NCI-H524 treated with DMSO at 0.1 percent for 48 hours (cell line): ENCODE measurements around the gene VAC14.
A peak's percentile ranks its signal among the peaks of the same experiment; 100 is the strongest.

Source experiments
- DNase-seq: peaks from one replicate; lab custom pipeline; 2025; lab: John Stamatoyannopoulos, UW

Gene VAC14

DNA sequence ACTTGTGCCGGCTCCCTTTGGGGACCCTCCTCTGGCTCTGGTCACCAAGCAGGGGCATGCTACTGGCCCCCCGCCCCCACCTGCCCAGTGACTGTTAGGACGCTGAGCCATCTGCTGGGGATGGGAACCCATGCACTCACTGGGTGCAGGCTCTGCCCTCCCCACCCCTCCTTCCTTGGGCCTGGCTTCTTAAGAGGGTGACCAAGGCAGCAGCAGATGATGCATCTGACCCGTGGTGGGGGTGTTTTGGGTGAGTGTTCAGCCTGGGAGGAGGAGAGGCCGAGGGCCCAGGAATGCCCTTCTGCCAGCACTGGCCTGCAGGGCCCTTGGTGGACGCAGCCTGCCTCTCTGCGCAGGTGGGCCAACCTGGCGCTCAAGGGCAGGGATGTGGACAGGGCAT, 95.9 kb downstream of the VAC14 start:
- no peak for DNase-seq

DNA sequence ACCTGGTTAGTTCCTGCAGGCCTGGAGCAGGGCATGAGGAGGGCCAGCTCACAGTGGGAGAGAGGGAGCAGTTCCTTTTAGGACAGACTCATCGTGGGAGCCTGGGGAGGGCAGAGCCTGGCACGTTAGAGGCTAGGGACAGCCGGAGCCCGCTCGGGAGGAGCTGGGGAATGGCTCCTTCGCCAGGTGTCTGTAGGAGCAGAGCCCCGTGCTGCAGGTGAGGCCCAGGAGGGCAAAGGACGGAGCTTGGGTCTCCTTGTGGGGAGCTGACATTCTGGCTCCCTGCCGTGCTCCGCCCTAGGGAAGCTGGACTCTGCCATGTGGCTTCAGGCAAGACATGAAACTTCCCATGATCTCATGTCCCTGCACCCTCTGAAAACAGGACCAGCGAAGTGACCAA, 96.4 kb downstream of the VAC14 start:
- no peak for DNase-seq

- DNase-seq = no peak
Measured at GRCh38 chr16:70703835-70704381, 97.0 kb downstream of the VAC14 start.

- DNase-seq = no peak
Measured at GRCh38 chr16:70703041-70703834, 97.7 kb downstream of the VAC14 start.

GRCh38 chr16:70702624-70703023, 98.3 kb downstream of the VAC14 start:
- DNase-seq = no peak

GRCh38 chr16:70701998-70702397, 99.0 kb downstream of the VAC14 start:
- DNase-seq = no peak

GRCh38 chr16:70701596-70701995, 99.4 kb downstream of the VAC14 start:
- DNase-seq = no peak

DNA sequence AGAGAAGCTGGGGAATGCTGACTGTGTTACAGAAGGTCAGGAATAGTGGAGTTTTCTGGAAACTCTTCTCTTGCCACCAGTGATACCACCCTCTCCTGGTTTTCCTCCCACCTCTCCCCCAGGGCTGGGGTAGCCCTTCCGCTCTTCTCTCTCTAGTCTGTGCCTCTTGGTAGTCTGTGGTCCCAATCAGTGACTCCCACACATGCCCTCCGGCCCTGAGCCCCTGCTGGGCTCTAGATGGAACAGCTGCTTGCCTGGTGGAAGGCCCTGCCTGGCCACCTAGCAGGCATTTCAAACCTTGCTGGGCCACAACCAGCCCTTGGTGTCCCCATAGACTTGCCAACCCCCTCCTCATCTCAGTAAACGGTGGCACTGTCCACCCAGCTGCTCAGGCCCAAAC, 99.9 kb downstream of the VAC14 start:
- DNase-seq = no peak

GRCh38 chr16:70700101-70701020, 100.6 kb downstream of the VAC14 start:
- peak; percentile 54 for DNase-seq

GRCh38 chr16:70699696-70700095, 101.3 kb downstream of the VAC14 start:
- DNase-seq = no peak

DNA sequence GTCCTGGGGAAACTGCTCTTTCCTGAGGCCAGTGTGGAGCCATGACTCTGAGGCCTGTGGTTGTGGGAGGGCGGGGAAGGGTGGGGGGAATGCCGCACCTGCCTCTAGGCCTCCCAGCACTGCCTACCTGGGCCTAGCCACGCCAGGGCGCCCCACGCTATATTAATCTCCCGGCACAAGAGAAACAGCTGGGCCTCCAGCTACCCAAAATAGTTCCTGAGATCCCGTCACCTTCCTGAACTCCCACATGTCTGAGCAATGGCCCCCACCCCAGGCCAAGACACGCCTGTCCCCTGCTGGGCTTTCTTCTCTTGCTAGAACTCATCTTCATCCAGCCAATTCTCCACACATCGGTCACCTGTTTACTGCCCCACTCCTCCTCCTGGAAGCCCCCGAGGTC, 102.1 kb downstream of the VAC14 start:
- DNase-seq = no peak

DNA sequence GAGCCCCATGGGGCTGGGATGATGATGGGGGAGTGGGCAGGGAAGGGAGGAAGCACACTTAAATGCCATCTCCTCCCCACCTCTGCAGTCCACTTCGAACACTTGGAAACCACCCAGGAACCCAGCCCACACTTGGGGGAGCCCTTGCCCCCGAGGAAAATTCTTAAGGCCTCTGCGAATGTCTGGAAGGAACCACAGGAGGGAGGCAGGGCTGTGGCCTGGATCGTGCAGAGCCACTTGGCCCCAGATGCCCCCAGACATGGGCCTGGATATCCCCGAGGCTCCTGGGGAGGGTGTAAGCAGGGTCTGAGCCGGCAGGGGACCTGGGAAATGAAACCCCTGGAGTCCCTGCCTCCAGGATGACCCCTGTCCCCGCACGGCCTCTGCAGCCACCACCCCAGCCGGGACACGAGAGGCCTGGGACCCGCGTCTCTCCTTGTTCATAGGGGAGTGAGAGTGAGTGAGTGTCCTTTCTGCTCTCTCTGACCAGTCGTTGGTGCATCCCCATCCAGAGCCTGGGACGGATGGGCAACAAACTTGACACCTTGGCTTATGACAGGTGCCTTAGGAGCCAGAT, 103.3 kb downstream of the VAC14 start:
- no peak for DNase-seq

GRCh38 chr16:70696952-70697593, 103.9 kb downstream of the VAC14 start:
- no peak for DNase-seq

- DNase-seq = no peak
Measured at GRCh38 chr16:70696355-70696754, 104.6 kb downstream of the VAC14 start.

DNA sequence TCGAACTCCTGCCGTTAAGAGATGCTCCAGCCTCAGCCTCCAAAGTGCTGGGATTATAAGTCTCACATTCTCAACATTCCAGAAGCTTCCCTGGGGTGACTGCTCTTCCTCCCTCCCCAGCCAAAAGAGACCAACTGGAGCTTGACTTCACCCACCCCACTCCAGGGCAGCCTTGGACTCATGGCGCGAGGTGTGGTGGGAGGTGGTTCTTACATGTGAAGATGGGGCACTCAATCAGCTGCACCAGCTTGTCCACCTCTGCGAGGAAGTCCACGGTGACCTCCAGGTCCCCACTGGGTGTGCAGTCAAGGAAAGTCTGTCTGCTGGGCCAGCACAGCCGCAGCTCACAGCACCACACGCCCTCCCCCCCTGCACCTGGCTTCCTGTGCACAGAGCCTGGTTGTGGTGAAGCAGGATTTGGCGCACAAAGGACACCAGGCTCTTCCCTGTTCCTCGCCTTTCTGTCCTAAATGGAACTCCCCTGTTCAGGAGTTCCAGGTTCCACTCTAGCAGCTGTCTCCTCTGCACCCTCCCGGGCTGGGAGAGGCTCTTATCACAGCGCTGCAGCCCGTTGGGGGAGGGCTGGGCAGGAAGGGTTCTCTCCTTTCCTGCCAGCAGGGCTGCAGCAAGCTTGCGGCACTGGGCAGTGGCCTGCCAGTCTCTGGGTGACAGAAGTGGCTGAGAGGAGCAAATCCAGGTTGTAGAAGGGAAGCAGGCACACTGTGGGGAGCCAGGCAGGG, 105.5 kb downstream of the VAC14 start:
- DNase-seq = no peak

GRCh38 chr16:70694868-70695218, 106.1 kb downstream of the VAC14 start:
- DNase-seq = no peak

DNA sequence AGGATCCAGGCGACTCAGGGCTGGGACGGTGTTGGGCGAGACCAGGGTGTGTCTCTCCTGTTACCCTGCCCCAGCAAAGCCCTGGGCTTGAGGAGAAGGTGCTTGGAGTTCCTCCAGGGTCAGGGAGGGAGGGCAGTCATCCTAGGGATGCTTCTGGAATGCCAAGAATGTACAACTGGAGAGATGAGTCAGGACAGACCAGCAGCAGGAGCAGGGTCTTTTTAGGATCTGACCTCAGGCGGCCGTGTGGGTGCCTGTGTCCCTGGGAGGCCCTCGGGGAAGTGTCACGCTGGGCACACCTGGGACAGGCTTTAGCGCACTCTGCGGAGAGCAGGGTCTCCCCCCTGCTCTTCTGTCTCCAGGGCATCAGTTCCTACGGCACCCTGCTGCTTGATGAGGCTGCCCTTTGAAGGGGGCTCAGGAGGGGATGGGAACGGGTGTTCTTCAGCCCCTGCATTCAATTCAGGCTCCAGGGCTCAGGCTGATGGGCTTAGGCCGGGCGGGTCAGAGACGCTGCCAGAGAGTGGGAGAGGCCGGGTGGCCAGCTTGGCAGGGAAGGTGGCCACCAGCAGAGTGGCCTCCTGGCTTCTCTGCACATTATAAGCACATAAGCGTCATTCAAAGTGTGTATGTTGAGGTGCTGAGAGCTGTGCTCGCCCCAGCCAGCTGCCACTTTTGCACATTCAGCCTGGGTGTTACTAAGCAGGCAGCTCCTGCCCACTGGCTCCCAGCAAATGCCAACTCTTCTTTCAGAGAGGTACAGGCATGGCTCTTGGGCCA, 106.7 kb downstream of the VAC14 start:
- no peak for DNase-seq

DNA sequence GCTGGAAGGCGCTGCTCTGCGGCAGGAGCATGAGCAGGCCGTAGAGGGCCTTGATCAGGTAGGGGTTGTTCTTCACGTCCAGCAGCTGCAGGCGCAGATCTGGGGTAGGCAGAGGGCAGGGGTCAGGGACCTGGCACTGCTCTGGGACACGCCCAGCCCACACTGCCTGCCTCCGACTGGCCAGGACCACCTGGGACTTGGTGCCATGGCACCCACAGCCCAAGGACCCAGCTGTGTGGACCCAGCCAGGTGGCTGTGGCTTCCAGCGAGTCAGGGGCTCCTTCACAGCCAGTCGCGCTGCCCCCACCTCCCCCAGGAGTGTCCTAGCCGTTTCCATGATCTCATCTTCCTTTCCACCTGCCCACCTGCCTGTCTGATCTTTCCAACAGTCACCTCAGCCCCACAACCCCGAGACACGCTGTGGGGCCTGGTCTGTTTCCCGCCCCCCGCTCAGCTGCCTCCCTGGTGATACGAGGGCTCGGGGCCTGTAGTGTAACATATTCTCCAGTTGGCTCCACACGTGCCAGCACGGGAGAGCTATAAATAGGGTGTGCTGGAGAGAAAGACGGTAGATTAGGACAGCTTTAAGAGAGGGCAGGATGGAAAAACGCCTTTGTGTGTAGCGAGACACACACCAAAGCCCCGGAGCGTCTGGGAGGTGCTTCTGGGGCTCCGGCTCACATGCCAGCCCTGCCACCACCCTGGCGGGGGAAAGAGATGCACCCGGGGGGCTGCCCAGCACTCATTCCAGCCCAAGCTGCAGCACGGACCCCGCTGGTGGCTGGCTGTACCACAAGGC, 107.9 kb downstream of the VAC14 start:
- no peak for DNase-seq

GRCh38 chr16:70692130-70692872, 108.7 kb downstream of the VAC14 start:
- DNase-seq = no peak
